COR-L47 (cell line): ENCODE measurements around the gene FBP1.

Experiments used
- DNase-seq: peaks from one replicate; lab custom pipeline; 2025; lab: John Stamatoyannopoulos, UW

The FBP1 gene

GRCh38 chr9:94639061-94639998, at the start of gene FBP1:
Gene FBP1 (minus strand): TSS chr9:94639518. CDS start chr9:94639310, 208 bp downstream.
- no peak for DNase-seq

DNA sequence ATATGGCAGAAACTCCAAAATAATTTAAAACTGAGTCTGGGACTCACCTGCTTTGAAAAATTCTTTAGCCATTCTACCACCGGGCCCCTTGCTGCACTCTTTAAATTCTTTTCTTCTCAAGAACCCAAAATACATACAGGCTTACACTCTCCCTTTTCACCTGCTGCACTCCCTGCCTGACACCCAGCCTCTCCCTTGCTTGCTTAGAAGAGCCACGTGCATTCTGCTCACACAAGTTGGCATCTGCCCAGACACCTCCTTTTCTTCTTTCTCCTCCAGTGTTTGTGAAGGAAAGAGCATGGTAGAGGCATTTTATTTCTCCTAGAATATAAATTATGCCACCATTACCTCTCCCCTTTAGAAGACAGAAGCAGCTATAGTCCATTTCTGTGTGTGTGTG, 48.1 kb upstream of the FBP1 start:
- peak; percentile 17 for DNase-seq

DNA sequence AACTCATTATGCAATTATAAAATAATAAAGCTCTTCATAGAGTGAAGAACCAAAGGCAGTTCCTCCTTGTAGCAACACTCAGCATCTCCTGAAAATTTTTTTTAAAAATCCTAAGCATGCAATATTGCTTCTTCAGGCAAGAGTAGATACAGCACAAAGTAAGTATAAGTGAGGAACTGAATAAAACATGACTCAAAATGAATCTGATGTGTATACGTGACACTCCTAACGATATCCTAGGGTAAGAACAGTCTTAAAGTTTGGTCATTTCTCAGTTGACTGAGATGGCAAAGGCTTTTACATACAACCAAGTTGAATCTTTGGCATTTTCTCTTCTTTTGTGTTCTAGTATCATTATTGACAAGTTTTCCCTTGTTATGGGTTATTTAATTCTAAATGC, 46.0 kb upstream of the FBP1 start:
- DNase-seq: no peak

- DNase-seq: peak; percentile 81
These were observed 42.2 kb upstream of the FBP1 start for GRCh38 chr9:94681508-94681907.

GRCh38 chr9:94680621-94681020, 41.3 kb upstream of the FBP1 start:
- no peak for DNase-seq

GRCh38 chr9:94680020-94680419, 40.7 kb upstream of the FBP1 start:
- DNase-seq: no peak

DNA sequence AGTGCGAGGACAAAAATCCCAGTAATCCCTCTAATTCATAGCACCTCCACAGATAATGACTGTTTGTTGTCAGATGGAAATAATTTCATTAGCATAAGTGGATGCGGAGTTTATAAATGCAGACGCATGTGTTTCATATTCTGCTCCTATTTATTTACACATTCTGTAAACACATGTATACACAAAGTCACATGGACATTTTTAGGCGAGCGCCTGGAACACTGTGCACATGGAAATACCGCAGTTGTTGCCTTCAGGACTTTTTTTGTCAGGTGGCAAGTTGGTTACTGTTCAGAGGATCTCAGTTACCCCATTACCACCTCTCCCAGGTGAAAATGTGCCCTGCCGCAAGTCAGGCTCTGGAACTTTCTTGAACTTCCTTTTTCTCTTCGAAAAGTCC, 40.3 kb upstream of the FBP1 start:
- no peak for DNase-seq

DNA sequence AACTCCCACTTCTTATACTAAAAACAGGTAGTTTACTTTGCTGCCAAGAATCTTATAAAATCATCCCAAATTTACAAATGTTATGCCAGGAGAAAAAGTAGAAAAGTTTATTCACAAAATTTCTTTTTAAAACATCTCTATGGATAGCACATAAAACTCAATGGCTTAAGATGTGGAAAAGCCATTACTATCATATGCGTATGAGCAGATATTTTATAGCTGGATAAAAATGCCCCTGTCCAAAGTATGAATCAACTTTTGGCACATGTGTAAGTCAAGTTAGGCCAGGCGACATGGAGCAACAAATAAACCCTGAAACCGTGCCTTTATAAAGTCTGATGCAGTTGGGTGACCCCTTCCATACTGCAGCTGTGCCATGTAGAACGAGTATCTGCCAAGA, 38.6 kb upstream of the FBP1 start:
- DNase-seq: no peak

DNA sequence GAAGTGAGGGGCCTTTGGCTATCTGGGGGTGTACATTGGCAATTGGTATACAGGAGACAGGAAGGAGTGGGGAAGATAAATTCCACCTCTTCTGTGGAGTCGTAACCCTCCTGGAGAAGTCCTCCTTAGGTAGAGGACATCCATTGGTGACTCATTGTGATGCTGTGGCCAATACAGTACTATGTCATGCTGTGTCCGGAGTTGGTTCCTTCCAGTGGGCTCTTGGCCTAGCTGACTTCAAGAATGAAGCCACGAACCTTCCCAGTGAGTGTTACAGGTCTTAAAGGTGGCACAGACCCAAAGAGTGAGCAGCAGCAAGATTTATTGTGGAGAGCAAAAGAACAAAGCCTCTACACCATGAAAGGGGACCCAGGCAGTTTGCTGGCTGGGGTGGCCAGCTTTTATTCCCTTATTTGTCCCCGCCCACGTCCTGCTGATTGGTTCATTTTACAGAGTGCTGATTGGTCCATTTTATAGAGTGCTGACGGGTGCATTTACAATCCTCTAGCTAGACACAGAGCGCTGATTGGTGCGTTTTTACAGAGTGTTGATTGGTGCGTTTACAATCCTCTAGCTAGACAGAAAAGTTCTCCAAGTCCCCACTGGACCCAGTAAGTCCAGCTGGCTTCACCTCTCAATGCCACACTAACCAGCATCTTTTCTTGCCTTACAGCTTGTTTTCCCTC, 37.3 kb upstream of the FBP1 start:
- no peak for DNase-seq

DNA sequence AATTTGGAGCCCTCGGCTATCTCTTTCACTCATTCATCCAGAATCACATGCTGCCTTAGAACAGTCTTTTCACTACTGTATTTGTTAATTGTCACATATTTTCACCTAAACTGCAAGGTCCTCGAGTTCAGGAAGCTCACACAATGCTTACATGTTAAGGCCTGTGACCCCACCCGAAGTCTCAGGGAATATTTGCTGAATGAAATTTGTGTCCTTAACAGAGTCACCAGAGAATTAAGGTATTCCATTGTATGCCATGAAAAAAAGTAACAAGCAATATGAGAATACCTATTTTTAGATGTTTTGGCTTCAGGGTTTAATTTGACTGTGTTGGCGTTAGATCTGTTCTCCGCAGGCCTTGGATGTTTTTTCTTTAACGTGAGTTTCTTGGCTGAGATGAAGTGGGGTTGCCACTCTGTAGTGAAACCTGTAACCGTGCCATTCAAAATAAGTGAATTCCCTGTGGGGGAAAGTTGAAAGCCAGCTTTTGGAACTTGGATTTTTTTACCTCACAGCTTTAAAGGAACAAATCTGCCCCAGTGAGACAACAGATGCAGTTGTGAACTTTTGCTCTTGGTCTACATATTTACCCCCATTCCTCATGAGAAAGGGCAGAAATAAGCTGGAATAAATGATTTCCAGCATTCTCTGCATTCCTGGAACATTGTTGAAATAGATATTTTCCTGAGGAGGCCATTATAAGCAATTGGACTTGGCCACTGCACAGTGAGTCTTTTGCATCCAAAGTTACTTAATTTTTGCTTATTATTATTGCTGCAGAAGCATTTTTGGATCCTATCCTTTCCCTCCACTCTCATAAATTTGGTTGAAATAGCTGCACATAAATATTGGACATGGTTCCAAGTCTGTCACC, 35.9 kb upstream of the FBP1 start:
- no peak for DNase-seq

DNA sequence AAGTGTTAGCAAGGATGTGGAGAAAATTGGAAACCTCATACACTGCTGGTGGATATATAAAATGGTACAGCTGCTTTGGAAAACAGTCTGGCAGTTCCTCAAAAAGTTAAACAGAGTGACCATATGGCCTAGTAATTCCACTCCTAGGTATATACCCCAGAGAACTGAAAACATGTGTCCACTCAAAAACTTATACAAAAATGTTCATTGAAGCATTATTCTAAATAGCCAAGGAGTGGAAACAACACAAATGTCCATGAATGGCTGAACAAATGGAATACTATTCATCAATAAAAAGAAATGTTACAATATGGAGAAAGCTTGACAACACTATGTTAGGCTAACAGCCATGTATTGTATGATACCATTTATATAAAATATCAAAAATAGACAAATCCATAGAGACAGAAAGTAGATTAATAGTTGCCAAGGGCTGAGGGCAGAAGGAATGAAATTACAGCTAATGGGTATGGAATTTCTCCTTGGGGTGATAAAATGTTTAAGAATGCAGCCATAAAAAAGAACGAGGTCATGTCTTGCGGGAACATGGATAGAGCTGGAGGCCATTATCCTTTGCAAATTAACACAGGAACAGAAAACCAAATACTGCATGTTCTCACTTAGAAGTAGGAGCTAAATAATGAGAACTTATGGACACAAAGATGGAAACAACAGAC, 33.6 kb upstream of the FBP1 start:
- no peak for DNase-seq

- DNase-seq: peak; percentile 55
These were observed 29.8 kb upstream of the FBP1 start for GRCh38 chr9:94668928-94669729.

DNA sequence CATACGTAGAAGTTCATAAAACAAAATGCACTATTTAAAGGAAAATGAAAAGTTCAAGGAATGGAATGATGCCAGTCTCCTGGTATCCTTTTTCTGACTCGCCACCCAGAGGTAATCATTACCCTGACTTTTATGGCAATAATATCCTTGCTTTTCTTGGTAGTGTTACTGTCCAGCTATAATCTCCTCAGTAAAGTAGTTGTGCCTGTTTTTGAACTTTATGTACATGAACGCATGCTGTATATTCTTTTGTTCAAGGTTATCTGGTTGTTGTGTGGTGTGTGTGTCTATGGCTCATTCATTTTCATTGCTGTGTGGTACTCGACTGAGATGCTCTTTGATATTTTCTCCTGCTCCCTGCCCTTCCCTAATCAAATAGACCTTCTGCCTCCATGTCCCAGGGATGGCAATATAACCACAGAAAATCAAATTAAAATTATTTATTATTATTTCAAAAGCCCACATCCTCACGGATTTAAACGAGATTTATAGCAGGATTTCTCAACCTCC, 29.2 kb upstream of the FBP1 start:
- no peak for DNase-seq

- no peak for DNase-seq
These were observed 27.2 kb upstream of the FBP1 start for GRCh38 chr9:94666364-94667099.

- DNase-seq: no peak
These were observed 26.3 kb upstream of the FBP1 start for GRCh38 chr9:94665613-94666012.

GRCh38 chr9:94664801-94665200, 25.5 kb upstream of the FBP1 start:
- DNase-seq: no peak

- DNase-seq: no peak
These were observed 24.3 kb upstream of the FBP1 start for GRCh38 chr9:94663640-94664039.

DNA sequence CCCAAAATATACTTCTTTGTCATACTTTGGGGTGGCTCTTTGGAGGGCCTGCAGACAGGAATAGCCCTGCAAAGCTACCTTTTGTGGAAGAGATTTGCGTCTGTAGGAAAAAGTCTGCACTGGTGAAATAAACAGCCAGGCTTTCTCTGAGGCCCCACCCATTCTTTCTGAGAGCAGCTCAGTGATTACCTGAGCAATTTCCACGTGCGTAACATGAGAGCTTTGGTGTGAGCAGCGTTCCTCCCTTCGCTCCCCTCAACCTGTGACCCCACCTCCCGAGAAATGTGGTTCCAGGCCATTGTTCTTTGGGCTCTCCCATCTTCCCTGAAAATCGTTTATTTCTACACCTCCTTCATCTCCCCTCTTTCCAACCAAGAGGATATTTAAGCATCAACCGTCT, 23.8 kb upstream of the FBP1 start:
- DNase-seq: no peak

GRCh38 chr9:94657021-94657725, 17.9 kb upstream of the FBP1 start:
- DNase-seq: peak; percentile 27
